HG03342 (cell line): ENCODE results near the gene ANKRD11.
"Not testable (repeated sequence)": the region's sequence is repeated elsewhere in the genome, so short reads cannot be mapped to it uniquely, and the experiment has no call there.

ENCODE experiments used
- ATAC-seq: cut with Tn5 transposase; IDR thresholded peaks from one replicate; pipeline ENCODE4 v1.9.1; 2021; ENCODE audit warnings: mild to moderate bottlenecking, moderate library complexity; ENCODE audit not compliant: unreplicated experiment

The ANKRD11 gene

DNA sequence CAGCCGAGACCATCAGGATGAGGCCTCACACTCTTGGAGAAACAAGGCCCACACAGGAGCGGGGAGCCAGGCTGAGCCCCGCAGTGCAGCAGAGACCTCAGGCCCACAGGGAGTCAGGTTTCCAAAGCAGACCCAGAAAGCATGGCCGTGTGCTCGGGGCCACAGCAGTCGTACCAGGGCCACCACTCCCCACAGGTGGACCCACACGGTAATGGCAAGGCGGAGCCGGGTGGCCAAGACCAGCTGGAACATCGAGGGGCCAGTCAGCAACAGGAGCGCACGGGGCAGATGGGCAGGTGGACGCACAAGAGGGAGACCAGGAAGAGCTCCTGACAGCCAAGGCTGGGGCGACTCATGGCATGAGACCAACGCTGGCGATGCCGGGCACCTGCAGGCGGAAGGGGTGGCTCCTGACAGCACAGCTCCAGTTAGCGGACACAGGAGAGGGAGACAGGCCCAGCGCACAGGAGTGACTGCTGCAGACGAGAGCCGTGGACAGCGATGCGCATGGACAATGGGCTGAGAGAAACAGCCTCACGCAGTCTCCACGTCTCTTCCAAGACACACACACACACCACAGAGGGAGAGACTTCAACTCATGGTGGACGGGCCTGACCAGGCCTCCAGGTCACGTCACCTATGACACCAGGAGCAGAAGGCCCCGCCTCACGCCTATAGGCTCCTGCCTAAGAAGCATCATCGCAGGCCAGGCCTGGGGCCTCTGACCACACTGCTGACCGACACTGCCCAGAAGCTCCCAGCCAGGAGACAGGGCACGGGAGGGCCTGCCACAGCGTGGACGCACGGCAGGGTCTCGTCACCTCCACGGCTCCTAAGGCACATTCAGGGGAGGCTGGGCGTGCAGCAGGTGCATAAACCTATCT, 214.3 kb downstream of the ANKRD11 start:
- no peak for ATAC-seq

DNA sequence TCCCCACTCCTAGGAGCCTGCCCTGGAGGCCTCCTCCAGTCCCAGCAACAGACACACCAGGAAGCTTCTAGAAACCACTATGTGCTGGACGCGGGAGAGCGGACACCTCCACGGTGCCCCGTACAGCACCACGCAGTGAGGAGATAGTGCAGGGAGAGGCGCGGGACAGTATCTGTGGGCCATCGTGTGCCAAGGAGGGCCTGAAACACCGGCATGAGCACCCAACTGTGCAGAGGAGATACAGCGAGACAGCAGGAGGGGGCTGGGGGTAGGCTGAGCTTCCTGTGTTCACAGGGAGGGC, 215.1 kb downstream of the ANKRD11 start:
- no peak for ATAC-seq

DNA sequence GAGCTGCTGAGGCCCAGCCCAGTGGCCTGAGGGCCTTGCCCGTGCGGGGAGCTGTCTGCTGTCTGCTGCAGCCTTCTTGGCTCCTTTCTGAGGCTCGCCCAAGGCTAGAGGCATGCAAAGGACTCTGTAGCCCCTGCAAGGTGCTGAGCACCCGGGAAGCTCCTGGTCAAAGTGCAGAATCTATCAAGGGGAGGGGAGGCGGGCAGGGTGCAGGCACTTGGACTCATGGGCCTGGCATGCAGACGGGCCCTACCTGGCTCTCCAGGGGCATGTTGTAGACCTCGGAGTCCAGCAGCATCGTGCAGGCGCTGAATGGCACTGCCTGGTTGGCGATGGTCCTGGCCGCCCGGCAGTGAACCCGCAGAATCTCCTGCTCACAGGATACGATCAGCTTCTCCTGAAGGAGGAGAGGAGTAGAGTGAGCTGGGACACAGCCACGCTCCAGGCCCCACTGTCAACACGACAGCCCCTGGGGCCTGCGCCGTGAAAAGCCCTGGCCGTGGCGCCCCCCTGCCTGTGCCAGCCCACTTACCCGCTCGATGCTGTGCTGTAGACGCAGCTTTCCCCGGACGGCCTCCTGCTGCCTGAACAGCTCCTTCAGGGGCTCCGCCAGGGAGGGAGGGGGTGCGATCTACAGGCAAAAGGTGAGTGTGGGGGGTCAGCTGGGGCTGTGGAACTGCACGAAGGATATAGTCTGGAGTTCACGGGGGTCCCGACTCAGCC, 215.6 kb downstream of the ANKRD11 start:
- ATAC-seq = no peak

DNA sequence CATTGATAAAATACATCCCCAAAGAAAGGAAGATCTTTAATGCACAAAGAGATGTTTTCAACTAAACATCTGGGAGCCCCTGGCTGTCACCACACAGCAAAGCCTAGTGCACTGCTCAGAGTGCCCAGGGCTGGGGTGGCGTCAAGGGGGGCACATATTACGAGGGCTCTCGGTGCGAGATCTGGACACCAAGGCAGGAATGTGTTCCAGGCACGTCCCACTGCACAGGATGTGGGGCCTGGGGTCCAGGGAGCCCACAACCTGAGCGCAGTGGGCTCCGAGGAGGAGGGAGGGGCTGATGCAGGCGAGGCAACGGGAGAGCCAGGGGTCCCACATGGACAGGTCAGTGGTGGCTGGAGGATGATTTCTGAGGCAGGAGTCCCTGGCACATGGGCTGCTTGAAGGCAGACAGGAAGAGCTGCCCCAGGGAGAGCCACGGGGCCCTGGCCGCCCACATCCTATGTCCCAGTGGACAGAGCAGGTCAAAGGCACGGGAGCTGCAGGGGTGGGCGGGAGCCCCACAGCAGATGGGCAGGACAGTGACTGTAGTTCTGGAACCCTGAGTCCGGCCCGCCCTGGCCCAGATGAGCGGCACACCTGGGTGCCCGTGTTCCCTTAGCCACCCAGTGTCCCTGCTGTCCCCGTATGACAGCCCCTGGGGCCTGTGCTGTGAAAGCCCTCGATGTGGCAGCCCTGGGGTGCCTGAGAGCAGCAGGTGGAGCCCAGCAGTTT, 216.5 kb downstream of the ANKRD11 start:
- no peak for ATAC-seq

DNA sequence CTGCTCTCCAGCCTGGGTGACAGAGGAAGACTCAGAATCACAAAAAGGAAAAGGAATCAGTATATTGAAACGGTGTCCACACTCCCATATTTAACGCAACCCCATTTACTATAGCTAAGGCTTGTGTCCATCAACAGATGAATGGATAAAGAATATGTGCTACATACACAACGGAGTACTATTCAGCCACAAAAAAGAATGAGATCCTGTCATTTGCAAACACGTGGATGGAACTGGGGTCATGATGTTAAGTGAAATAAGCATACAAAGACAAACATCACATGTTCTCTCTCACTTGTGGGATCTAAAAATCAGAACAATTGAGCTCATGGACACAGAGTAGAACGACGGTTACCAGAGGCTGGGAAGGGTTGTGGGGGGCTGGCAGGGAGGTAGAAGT, 217.7 kb downstream of the ANKRD11 start:
- no peak for ATAC-seq

DNA sequence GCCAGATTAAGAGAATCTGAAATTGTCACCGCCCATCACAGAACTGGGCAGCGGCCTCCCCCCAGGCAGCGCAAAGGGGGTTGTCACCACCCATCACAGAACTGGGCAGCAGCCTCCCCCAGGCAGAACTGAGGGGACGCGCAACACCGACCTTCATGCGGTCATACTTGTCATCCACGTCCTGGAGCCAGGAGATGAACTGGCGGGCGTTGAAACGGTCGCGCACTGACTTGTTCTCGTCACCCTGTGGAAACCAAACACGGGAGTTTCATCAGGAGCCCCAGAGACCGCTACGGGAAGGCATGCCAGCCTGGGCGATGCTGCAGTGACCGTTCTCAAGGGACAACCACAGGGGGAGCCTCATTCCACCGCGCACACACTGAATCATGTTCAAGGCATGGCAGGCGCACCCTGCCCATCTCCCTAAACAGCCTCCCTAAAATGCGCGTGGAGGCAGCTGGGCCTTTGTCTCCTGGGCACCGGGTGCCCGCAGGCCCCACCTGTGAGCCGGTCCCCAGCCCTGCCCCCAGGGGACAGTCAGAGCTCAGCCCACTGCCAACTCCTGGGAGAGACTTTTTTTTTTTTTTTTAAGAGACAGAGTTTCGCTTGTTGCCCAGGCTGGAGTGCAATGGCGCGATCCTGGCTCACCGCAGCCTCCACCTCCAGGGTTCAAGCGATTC, 219.6 kb downstream of the ANKRD11 start:
- ATAC-seq = no peak

DNA sequence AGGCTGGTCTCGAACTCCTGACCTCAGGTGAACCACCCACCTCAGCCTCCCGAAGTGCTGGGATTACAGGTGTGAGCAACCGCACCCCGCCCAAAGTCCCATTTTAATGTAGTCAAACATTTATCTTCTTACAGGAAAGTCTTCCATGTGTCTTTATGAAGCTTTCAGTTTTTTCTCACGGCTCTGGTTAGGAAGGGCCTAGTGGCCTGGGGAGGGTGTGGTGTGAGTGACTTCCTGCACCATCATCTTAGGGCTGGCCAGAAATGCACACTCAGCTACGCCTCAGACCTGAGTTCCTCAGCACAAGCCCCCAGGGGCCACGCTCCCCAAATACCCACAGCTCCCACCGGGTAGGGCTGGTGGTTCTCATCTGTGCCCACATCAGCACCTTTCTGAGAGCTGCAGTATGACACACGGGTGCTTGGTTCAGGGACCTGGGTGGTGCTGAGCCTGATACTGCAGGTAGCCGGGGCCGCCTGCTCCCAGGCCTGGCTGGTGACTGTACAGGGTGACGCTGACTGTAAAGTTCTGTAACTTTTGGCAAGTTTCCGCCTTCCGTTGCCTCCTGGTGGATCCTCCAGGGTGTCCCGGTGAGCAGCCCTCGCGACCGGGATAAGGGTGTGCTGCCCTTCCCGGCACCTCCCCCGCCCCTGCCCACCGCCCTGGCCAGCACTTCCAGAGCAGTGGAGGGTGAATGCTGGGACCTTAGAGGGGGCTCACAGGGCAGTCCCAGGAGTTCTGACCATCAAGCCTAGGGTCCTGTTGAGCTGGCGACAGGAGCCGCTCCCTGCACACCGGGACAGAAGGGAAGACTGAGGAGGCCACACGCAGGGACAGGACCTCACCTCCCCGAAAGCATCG, 220.3 kb downstream of the ANKRD11 start:
- ATAC-seq = no peak

DNA sequence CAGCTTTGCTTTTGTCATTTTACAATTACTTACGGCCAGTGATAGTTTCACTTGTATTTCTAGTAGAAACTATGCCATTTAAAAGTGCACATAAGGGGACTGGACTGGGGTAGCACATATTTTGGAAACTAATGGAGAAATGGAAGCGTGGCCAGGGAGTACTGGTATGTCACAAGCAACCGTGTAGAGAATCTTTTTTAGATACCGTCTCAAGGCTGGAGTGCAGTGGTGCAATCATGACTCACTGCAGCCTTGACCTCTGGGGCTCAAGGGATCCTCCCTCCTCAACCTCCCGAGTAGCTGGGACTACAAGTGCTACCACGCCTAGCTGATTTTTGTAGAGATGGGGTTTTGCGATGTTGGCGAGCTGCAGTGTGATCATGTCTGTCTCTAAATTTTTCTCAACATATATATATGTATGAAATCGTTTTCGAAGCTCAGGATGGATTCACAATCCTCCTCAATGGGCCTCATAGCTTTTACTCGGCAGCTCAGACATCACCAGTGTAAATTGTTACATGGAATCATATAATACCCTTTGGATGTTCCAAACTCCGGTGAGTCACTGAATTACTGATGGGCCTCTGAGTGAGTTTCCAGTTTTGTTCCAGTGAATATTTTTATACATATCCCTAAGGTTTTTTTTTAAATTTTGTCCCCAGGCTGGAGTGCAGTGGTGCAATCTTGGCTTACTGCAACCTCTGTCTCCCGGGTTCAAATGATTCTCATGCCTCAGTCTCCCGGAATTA, 221.2 kb downstream of the ANKRD11 start:
- ATAC-seq = no peak

DNA sequence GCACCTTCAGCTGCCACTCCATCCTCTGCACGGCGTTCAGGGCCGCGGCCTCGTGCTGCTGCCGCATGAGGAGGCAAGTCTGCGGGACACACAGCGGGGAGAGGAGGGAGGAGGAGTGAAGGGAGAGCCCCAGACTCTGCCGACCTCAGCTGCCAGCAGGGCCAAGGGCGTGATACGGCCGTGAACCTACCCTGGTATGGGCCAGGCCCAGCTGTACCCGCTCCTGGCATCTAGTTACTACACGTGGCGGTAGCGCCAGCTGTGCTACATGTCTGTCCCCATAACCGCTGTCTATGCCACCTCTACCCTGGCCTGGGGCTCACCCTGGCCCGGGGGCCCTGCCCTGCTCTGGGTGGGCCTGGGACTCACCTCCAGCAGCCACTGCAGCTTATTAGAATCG, 221.8 kb downstream of the ANKRD11 start:
- no peak for ATAC-seq

DNA sequence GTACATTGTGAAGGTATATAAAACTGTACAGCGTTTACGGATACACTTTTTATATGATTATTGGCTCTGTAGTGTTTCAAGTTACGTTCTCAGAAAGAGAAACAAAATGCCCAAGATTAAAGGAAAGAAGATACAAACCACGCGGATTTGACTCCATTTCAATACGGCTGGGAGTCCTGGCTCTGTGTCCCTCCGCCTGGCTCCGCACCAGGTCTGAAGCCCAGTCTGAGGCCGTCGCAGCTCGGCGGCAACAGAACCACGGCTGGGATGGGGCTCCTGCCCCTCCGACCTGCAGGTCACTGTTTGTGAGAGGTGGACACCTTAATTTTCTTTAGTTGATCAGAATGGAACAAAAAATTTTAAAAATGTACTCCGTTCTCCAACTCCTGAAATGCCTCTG, 222.6 kb downstream of the ANKRD11 start:
- ATAC-seq = not testable (repeated sequence)

DNA sequence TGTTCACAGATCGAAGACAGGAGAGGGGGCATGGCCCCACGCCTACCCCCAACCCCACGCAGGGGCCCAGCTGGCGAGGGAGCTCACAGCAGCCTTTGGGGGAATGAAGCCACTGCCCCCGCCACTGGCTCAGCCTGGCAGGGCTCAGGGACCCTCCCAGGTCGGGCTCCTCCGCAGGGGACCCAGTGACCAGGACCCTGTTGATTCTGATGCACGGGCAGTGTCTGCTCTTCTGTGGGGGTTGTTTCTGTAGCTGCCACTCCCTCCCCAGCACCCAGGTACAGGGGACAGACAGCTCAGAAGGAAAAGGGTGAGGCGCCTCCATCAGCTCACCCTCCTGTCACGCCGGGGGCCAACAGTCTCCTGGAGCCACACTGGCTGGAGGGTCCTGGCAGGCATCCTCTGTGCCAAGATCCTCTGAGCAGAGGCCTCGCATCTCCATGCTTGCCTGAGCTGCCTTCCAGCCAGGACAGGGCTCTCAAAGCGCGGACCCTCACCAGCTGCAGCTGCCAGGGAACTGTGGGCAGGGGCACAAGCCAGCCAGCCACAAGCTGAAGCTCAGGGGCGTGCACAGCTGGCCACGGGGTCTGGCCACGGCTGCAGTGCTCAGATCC, 223.7 kb downstream of the ANKRD11 start:
- no peak for ATAC-seq

DNA sequence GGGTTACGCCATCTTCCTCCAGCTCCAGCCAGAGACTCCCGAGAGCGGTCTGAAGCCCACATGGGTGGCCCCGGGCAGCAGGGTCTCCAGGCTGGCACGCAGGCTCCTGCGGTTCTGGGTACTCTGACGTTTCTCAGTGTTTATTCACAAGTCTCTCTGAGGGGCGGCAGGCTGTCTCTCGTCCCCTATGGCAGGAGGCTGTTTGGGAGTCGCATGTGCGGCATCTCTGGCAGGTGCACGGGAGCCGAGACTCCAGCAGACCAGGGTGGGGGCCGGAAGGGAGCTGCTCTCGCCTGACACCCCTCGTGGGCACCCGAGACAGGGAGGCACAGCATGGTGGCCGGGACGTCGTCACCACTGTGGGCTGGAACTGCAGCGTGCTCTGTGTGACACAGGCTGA, 224.7 kb downstream of the ANKRD11 start:
- ATAC-seq = no peak

DNA sequence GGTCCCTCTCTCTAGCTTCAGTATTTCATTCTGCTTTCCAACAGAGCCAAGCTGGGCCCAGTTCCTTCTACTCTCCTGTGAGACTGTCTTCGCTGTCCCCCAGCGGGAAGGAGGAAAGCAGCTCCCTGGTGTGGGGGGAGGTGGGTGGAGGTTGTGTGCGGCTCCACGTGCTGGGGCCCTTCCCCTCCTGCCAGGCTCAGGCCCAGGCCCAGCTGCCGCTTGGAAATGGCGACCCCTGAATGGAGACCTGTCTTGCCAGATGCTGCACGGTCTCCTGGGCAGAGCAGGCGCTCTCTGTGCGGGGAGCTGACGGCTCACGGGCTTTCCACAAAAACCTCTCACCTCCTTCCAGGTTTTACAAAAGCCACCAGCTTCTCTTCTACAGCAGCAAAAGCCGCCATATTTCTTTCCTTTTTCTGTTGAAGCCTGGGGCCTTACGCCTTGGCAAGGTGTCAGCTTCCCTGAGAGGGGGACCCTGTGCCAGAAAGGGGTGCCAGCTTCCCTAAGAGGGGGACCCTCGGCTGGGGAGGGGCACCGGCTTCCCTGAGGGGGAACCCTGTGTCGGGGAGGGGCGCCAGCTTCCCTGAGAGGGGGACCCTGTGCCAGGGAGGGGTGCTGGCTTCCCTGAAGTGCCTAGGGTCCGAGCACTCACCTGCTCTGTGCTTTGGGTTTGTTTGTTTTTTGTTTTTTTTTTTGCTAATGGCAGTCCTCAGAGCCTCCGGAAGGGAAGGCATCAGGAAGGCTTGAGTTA, 225.4 kb downstream of the ANKRD11 start:
- ATAC-seq = no peak

DNA sequence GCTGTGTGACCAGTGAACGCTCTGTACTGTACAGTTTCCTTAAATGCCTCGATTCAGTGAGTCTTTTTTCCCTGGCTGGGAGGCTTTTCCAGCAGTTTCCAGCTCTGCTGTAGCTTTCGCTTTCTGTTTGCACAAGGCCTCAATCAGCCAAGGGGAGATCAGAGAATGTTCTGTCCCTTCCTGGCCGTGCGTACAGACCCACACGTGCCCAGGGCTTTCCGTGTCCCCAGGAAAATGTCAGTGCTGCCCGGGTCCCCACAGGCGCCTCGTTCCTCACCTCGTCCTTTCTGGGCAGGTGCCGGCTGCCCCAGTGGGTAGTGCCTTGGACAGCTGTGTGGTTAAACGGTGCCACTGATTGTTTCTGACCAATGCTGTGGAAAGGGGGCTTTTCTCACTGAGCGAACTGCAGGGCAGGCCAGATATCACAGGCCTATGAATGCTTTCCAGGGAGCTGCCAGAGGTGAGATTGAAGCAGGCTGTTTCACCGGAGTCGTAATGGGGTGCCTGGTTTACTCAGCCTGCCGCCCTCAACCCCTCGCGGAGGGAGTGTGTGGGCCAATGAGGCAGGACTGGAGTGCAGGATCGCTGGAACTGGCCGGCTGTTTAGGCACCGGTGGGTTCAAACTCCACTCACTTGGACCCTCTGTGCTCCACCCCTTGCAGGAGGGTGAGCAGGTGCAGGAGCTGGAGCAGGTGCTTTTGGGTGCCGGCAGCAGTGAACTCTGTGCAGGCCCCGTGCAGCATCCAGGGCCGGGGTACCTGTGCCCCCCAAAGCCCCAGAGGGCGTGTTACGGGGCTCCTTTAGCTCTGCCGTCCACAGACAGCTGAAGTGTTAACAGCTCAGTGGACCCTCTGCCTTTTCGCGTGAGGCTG, 228.4 kb downstream of the ANKRD11 start:
- ATAC-seq = no peak

DNA sequence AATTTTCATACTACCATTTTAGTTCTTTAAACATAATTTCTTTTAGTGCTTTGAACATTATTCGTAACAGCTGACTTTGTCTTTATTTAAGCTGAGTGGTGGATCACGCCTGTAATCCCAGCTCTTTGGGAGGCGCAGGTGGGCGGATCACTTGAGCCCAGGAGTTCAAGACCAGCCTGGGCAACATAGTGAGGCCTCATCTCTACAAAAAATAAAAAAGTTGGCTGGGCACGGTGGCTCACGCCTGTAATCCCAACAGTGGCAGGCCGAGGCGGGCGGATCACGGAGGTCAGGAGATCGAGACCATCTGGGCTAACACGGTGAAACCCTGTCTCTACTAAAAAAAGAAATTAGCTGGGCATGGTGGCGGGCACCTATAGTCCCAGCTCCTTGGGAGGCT, 230.5 kb downstream of the ANKRD11 start:
- not testable (repeated sequence) for ATAC-seq

DNA sequence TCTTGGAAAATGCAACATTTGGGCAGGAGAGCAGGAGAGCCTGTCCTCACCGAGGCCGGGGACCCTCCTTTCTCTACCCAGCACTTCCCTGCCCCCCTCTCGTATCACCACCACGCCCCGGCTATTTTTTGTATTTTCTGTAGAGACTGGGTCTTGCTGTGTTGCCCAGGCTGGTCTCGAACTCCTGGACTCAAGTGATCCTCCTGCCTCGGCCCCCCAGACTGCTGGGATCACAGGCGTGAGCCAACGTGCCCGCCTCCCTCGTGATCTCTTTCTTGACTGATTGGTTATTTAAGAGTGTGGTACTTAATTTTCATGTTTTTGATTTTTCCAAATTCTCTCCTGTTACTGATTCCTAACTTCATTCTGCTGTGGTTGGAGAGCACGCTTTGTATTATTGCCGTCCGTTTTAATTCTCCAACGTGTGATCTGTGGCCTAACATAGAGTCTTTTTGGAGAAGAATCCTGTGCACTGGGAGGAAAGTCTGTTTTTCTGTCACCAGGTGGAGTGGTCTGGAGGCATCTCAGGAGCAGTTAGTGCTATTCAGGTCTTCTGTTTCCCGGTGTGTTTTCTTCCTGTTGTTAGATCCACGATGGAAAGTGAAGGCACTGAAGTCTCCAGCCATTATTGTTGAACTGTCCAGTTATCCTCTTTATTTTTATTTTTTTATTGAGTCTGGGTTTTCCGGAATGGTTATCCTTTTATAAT, 232.4 kb downstream of the ANKRD11 start:
- ATAC-seq = no peak

DNA sequence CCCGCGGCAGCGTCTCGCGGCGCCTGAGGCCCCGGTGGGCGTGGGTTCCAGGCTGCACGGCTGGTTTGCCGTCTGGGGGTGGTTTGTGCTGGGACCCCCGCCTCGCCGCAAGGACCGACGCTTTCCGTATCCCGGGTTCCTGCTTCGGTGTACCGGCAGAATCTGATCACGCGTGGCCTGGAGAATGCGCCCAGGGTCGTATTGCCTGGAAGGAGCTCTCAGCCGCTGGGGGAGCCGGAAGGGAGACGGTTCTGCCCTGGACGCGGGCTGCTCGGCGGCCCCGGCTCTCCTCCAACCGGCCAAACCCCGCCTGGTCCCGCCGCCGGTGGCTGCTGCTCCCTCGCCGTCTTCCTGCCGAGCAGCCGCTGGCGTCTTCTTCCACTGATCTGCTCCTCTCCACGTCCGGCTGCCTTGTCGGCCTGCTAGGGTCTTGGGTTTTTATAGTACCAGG, 233.1 kb downstream of the ANKRD11 start:
- ATAC-seq = no peak
